GM04503 (cell line): ENCODE measurements around the gene SLC25A23.
A peak's percentile ranks its signal among the peaks of the same experiment; 100 is the strongest.
"Not testable (repeated sequence)": the region's sequence is repeated elsewhere in the genome, so short reads cannot be mapped to it uniquely, and the experiment has no call there.

Experiments used
- DNase-seq: peaks from one replicate; pipeline ENCODE4 v3.0.0-alpha.2; 2012; ENCODE audit warnings: low read depth

SLC25A23 gene

GRCh38 chr19:6402058-6402457 is 57.5 kb downstream of the SLC25A23 start:
- no peak for DNase-seq

DNA sequence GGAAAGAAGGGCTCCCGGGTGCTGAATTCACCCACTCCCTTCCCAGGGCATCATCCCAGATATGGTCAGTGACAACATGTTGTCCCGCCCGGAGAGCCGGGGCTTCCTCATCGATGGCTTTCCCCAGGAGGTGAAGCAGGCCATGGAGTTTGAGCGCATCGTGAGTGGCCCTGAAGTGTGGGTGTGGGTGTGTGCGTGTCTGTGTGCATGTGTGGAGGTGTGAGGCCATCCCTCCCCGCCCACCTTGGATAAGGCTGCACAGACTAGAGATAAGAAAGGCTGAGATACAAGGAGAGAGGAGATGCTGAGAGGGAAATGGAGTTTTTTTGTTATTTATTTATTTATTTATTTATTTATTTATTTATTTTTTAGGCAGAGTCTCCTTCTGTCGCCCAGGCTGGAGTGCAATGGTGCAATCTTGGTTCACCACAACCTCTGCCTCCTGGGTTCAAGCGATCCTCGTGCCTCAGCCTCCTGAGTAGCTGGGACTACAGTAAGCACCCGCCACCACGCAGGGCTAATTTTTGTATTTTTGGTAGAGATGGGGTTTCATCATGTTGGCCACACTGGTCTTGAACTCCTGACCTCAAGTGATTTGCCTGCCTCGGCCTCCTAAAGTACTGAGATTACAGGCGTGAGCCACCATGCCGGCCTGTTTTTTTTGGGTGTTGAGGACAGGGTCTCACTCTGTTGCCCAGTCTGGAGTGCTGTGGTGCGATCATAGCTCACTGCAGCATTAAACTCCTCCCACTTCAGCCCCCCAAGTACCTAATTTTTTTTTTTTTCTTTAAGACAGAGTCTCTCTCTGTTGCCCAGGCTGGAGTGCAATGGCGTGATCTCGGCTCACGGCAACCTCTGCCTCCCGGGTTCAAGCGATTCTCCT is 59.3 kb downstream of the SLC25A23 start:
- DNase-seq, result not testable (repeated sequence)

DNA sequence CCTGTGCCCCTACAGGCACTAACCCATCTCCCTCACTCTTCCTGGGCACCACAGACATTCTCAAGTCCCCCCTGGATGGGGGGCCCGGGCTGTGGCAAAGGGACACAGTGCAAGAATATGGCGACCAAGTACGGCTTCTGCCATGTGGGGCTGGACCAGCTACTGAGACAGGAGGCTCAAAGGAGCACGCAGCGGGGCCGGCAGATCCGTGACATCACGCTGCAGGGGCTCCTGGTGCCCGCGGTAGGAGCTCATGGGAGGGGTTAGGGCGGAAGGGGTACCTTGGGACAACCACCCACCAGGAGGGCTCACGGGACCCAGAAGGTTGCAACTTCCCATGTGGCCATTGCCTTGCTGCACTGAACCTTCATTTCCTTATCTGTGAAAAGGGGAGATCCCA is 63.3 kb downstream of the SLC25A23 start:
- no peak for DNase-seq

DNA sequence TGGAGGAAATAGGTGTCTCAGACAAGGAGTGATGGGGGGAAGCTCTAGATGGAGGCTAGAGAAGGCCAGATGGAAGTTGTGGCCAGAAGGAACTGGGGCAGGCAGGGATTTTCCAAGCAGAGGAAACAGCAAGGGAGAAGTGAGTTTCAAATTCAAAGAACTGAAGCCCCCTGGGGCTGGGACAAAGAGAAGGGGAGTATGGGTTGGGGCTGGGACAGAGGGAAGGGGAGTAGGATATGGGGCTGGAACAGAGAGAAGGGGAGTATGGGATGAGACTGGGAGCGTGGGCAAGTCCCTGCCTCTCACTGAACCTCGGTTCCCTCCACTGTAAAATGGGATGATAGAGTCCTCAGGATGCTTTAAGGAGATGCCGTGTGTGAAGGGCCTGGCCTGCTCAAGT is 64.8 kb downstream of the SLC25A23 start:
- no peak for DNase-seq

- DNase-seq, result no peak
Observed at GRCh38 chr19:6393983-6394412, 65.6 kb downstream of the SLC25A23 start.

- DNase-seq, result peak; percentile 70
Observed at GRCh38 chr19:6393074-6393982, 66.3 kb downstream of the SLC25A23 start, which contains the start of gene GTF2F1. Gene GTF2F1 (minus strand): TSS chr19:6393164. CDS start chr19:6392995, 169 bp downstream.

GRCh38 chr19:6392221-6393073 is 67.1 kb downstream of the SLC25A23 start:
- DNase-seq, result no peak
